ENCODE results near the gene DUOX2.

- TF ChIP-seq POLR2A (IDR thresholded peaks at IDR 0.05), result no peak
- TF ChIP-seq, protein P1, sequence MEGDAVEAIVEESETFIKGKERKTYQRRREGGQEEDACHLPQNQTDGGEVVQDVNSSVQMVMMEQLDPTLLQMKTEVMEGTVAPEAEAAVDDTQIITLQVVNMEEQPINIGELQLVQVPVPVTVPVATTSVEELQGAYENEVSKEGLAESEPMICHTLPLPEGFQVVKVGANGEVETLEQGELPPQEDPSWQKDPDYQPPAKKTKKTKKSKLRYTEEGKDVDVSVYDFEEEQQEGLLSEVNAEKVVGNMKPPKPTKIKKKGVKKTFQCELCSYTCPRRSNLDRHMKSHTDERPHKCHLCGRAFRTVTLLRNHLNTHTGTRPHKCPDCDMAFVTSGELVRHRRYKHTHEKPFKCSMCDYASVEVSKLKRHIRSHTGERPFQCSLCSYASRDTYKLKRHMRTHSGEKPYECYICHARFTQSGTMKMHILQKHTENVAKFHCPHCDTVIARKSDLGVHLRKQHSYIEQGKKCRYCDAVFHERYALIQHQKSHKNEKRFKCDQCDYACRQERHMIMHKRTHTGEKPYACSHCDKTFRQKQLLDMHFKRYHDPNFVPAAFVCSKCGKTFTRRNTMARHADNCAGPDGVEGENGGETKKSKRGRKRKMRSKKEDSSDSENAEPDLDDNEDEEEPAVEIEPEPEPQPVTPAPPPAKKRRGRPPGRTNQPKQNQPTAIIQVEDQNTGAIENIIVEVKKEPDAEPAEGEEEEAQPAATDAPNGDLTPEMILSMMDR (IDR thresholded peaks at IDR 0.05), result no peak
Observed at GRCh38 chr15:45139770-45140169, 25.8 kb upstream of the DUOX2 start.

Measured in testis (tissue), 2 donors.